HG02852 (cell line): ENCODE measurements around the gene TPSAB1.
"Not testable (repeated sequence)": the region's sequence is repeated elsewhere in the genome, so short reads cannot be mapped to it uniquely, and the experiment has no call there.

Experiments used
- ATAC-seq: cut with Tn5 transposase; IDR thresholded peaks from one replicate; pipeline ENCODE4 v1.9.1; 2021; ENCODE audit warnings: mild to moderate bottlenecking, moderate library complexity; ENCODE audit not compliant: unreplicated experiment

TPSAB1 gene

GRCh38 chr16:1264345-1265089 is 24.0 kb downstream of the TPSAB1 start:
- ATAC-seq, result no peak

GRCh38 chr16:1265090-1265630 is 24.7 kb downstream of the TPSAB1 start:
- ATAC-seq, result no peak

DNA sequence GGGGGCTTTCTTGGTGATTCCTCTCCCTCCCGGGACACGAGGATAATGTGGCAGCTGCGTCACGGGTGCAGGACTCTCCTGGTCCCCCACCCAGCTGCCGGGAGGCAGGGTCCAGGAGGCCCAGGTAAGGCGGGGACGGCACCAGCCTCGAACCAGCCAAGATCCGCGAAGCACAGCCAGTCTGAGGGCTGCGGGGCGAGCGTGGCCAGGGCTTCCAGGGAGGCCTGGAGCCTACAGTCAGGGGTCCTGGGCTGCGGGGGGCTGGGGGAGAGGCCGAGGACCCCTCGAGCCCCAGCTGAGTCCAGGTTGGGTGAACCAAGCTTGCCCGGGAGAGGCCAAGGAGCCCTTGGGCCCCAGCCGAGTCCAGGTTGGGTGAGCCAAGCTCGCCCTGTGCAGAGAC is 25.3 kb downstream of the TPSAB1 start:
- no peak for ATAC-seq

- not testable (repeated sequence) for ATAC-seq
These were observed 28.9 kb downstream of the TPSAB1 start for GRCh38 chr16:1269418-1269817.

DNA sequence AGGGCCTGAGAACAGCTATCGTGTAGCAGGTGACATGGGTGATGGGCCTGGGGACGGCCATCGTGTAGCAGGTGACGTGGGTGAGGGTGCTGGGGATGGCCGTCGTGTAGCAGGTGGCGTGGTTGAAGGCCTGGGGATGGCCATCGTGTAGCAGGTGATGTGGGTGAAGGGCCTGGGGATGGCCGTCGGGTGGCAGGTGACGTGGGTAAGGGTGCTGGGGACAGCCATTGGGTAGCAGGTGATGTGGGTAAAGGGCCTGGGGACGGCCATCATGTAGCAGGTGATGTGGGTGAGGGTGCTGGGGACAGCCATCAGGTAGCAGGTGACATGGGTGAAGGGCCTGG is 30.8 kb downstream of the TPSAB1 start:
- no peak for ATAC-seq

DNA sequence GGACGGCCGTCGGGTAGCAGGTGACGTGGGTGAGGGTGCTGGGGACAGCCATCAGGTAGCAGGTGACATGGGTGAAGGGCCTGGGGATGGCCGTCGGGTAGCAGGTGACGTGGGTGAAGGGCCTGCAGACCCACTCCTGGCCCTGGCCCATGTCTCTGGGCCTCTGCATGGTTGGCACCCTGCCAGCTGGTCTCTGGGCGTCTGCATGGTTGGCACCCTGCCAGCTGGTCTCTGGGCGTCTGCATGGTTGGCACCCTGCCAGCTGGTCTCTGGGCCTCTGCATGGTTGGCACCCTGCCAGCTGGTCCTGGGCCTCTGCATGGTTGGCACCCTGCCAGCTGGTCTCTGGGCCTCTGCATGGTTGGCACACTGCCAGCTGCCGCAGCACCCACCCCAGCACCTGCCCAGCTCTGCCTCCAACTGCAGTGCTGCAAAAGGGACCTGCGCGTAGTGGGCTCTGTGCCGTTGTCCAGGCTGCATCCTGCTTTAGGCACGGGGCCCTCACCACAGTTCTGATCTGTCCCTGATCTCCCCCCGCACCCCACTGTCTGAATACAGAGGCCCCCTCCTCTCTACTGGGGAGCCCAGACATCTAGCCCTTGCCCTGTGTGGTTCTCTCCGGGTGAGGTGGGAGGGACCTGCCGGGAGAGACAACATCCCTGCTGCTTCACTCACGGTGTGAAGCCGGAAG is 31.4 kb downstream of the TPSAB1 start:
- not testable (repeated sequence) for ATAC-seq

GRCh38 chr16:1272453-1273198 is 32.1 kb downstream of the TPSAB1 start:
- ATAC-seq, result no peak

DNA sequence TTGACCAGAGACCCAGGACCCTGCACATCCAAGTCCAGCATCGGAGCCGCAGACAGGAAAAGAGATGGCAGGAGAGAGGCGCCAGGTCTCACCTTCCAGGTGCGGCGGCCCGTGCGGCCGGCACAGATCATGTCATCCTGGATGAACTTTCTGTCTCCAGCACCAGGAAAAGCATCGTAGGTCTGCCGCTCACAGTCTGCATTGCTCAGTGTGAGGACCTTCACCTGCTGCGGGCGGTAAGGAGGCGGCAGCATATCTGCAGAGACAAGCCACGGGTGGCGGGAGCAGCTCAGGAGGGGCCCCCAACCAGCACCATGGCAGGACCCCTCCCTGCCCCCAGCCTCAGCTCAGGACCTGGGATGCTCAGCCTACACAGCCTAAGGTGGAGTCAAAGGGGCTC is 33.3 kb downstream of the TPSAB1 start:
- no peak for ATAC-seq

DNA sequence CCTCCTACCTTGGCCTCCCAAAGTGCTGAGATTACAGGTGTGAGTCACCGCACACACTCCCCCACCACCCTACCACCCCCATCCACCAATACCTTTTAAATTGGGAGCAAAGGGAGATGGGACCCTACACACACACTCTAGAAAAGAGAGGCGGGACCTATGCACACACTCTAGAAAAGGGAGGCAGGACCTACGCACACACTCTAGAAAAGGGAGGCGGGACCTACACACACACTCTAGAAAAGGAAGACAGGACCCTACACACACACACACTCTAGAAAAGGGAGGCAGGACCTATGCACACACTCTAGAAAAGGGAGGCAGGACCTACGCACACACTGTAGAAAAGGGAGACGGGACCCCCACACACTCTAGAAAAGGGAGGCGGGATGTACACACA is 34.3 kb downstream of the TPSAB1 start:
- no peak for ATAC-seq

DNA sequence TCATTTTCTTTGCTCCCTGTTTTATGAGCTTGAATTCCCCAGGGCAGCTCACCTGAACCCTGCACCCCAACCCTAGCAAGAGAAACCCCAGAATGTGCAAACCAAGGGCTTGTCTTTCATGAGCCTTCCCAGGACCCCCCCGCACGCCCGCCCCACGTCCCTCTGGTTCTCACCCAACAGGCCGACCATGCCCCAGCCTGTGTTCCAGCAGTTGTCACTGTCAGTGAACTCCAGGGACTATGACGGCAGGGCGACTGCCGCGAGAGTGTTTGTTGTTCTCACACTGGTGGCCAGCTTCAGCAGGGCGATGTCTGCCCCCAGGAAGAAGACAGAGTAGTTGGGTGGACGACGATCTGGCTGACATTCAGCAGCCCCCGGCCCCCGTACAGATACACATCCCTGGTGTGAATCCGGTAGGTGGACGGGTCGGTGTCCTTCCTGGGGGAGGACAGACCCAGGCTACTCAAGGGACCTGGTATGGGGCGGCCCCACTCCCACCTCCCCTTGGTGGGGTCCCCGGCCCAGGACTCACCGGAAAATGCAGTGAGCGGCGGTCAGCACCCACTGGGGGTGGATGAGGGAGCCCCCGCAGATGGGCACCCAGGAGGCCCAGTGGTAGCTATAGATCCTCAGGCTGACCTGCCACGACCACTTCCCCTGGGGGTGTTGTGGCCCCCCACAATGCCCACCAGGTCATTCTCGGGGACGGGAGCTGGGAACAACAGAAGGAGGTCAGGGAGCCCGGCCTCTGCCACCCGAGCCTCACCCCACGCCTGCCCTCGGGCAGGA is 35.5 kb downstream of the TPSAB1 start:
- no peak for ATAC-seq

DNA sequence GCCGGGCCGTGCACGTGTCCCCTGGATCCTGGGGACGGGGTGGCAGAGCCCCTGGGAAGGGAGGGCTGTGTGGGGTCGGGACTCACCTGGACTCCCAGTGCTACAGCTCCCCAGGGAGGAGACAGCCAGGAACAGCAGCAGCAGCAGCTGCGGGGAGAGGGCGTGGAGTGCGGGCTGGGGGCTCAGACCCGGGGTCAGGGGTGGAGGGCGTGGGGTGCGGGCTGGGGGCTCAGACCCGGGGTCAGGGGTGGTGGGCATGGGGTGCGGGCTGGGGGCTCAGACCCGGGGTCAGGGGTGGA is 36.0 kb downstream of the TPSAB1 start:
- ATAC-seq, result no peak

- no peak for ATAC-seq
These were observed 36.7 kb downstream of the TPSAB1 start for GRCh38 chr16:1277151-1277598.

GRCh38 chr16:1277617-1278282 is 37.2 kb downstream of the TPSAB1 start:
- no peak for ATAC-seq

GRCh38 chr16:1278477-1278876 is 38.0 kb downstream of the TPSAB1 start:
- no peak for ATAC-seq

- ATAC-seq, result no peak
These were observed 38.8 kb downstream of the TPSAB1 start for GRCh38 chr16:1279081-1279944.

- ATAC-seq, result no peak
These were observed 39.6 kb downstream of the TPSAB1 start for GRCh38 chr16:1279945-1280589.

DNA sequence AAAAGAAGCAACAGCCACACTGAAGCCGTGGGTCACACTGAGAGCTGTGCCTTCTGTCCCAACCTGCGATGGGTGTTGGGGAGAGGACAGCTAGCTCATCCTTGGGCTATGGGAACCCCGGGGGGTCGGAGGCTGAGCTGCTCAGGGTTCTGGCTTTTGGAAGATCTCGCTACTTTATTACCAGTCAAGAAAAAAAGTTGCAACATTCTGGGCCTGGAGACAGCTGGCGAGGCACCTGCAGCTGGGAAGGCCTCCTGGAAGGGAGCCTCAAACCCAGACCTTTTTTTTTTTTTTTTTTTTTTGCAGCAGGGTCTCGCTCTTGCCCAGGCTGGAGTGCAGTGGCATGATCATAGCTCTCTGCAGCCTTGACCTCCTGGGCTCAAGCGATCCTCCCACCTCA is 40.3 kb downstream of the TPSAB1 start:
- no peak for ATAC-seq

DNA sequence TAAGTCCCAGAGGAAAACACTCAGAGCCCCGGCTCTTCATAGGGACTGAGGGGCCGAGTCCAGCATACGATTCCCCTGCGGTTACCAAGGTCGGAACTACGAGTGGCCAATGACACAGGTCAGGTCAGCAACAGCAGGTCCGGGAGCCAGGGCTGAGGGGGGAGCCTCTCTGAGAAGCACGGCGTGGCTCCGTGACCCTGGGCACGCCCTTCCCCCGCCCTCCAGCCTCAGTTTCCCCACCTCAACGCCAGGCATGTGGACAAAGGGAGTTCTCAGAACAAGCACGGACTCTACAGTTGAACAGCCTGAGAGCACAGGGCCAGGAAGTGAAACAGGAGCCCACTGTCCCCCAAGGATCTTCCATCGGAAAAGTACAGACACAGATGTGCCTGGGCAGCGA is 41.0 kb downstream of the TPSAB1 start:
- no peak for ATAC-seq

- no peak for ATAC-seq
These were observed 41.9 kb downstream of the TPSAB1 start for GRCh38 chr16:1282324-1282973.
